Spleen (tissue), 11 donors: ENCODE measurements around the gene RABGEF1. TPM values are rescaled to one million over a fixed set of nuclear protein-coding genes. Genes with fewer than 3 reads are reported as not detected.
"Not testable (repeated sequence)": the region's sequence is repeated elsewhere in the genome, so short reads cannot be mapped to it uniquely, and the experiment has no call there.

ENCODE experiments used
- DNase-seq: peaks from one replicate; pipeline ENCODE4 v3.0.0-alpha.2; 2020
- H3K27ac ChIP-seq, 8 donors: fragments of 200-600 bp; sonication (generic) in 7 of 8; 1 replicate in 4 of 8; 2 replicates in 4 of 8; pipeline versions ENCODE4 v1.5.0 to v1.8.0; 2016 to 2021; ENCODE audit warnings: inconsistent platforms in 4 of 8, mild to moderate bottlenecking in 4 of 8, moderate library complexity in 1 of 8
- H3K27me3 ChIP-seq, 7 donors: fragments of 200-600 bp; sonication (generic) in 6 of 7; replicated peaks in 1 of 7; 1 replicate in 4 of 7; 2 replicates in 3 of 7; pipeline versions ENCODE4 v1.5.0 to v1.8.0; 2016 to 2021; ENCODE audit warnings: inconsistent platforms in 3 of 7, mild to moderate bottlenecking in 1 of 7
- H3K36me3 ChIP-seq, 6 donors: fragments of 200-600 bp; sonication (generic) in 5 of 6; 1 replicate in 4 of 6; 2 replicates in 2 of 6; pipeline versions ENCODE4 v1.5.0 to v1.8.0; 2016 to 2021; ENCODE audit warnings: inconsistent platforms in 2 of 6
- H3K4me1 ChIP-seq, 6 donors: fragments of 200-600 bp; sonication (generic) in 5 of 6; 1 replicate in 3 of 6; 2 replicates in 3 of 6; pipeline versions ENCODE4 v1.5.0 to v1.8.0; 2016 to 2021; ENCODE audit warnings: inconsistent platforms in 3 of 6
- H3K4me3 ChIP-seq, 8 donors: fragments of 200-600 bp; sonication (generic) in 7 of 8; 1 replicate in 4 of 8; 2 replicates in 4 of 8; pipeline versions ENCODE4 v1.5.0 to v1.8.0; 2016 to 2021; ENCODE audit warnings: inconsistent platforms in 4 of 8, mild to moderate bottlenecking in 4 of 8, moderate library complexity in 2 of 8
- H3K9me3 ChIP-seq, 8 donors: fragments of 200-600 bp; sonication (generic) in 7 of 8; 1 replicate in 4 of 8; 2 replicates in 4 of 8; pipeline versions ENCODE4 v1.5.0 to v1.8.0; 2016 to 2021; ENCODE audit warnings: inconsistent platforms in 4 of 8
- CTCF ChIP-seq, 11 experiments: fragments of 200-600 bp in 7 of 11; fragments of 450-650 bp in 4 of 11; sonication (generic) in 4 of 11; IDR thresholded peaks in 8 of 11; conservative IDR thresholded peaks in 3 of 11; 1 replicate in 7 of 11; 2 replicates in 4 of 11; pipeline versions ENCODE4 v1.4.0 to v1.8.0; 2016 to 2021; ENCODE audit warnings: antibody characterized with exemption in 11 of 11, inconsistent platforms in 4 of 11, mild to moderate bottlenecking in 1 of 11
- POLR2A ChIP-seq, 3 donors: fragments of 450-650 bp; IDR thresholded peaks; one replicate each; pipeline ENCODE4 v1.5.1; 2017; ENCODE audit warnings: antibody characterized with exemption in 3 of 3, mild to moderate bottlenecking in 1 of 3
- POLR2AphosphoS5 ChIP-seq, 3 donors: sonication (generic); formaldehyde crosslinking; IDR thresholded peaks; one replicate each; pipeline ENCODE4 v1.5.1; 2017; ENCODE audit warnings: antibody characterized with exemption in 3 of 3
- WGBS, 5 donors: extraction: QIAGEN DNeasy Blood & Tissue Kit in 3 of 5; methylation state at CpG; one replicate each; pipeline versions ENCODE4 v1.1.5 to v1.1.7; 2013 to 2018; 5-methylcytosine and 5-hydroxymethylcytosine counted together
- intact Hi-C: fragments of 100-400 bp; cut with DNase I; formaldehyde crosslinking; loops from one replicate; pipeline ENCODE4 v1.15.0; 2023; ENCODE audit warnings: low total_unique reads
- polyA plus RNA-seq, 3 donors: library from polyadenylated mRNA; stranded (reverse); fragments of 200-250 nt; gene quantifications; one replicate each; pipeline ENCODE4 v1.2.1, GENCODE V29; 2013
- total RNA-seq, 7 donors: library from RNA; depleted of rRNA in 3 of 7; stranded (reverse); fragments of >200 nt in 3 of 7; fragmentation: NEBNext Ultra II Directional in 4 of 7; extraction: Animal tissue kit (Norgen Biotek cat#: 25700) in 4 of 7; gene quantifications; one replicate each; pipeline versions ENCODE4 v1.1.0 to v1.2.1, GENCODE V29; 2016 to 2021
- donor health status: healthy with polysubstance abuse.
- donor health status: DM: no; HTN: no; CAD: no; lungs with moderate emphysema.
- donor health status: DM: no; HTN: no; CAD: no.
- donor health status: Bipolar disorder and iron deficiency.
- donor health status: healthy.
- donor health status: DM: no; HTN: no; CAD: no.
- donor health status: DM: yes; HTN: yes; CAD: no.

RABGEF1 gene
- total and polyA plus RNA-seq, 10 donors = 8.3 to 39.6 (median 27.4) TPM

- Histone ChIP-seq H3K4me3 (no peak overlapping the region), H3K9me3 (no peaks in the 10 kb centered on the region), H3K36me3 (peaks cover 0 to 7% (median 0%) of the 10 kb centered on the region in 6 donors), H3K4me1 (peaks cover 15 to 100% (median 69%) of the 10 kb centered on the region in 6 donors), H3K27ac (no peak overlapping the region), H3K27me3 (no peaks in the 10 kb centered on the region)
- no peak for TF ChIP-seq POLR2AphosphoS5 (IDR thresholded peaks at IDR 0.05)
- TF ChIP-seq CTCF (IDR thresholded peaks at IDR 0.05 in 8 of 11, conservative IDR thresholded peaks at IDR 0.05 in 3 of 11) = no peak
- TF ChIP-seq POLR2A (IDR thresholded peaks at IDR 0.05) = no peak
- 89 to 97% (median 93%) methylated on average over 8 of the region's 8 CpGs for WGBS, 5 donors
- intact Hi-C loops = no loop called here
- no peak for DNase-seq
Observed at GRCh38 chr7:66751945-66752344, 11.4 kb downstream of the RABGEF1 start.

GRCh38 chr7:66754541-66754940 lies 14.0 kb downstream of the RABGEF1 start:
- Histone ChIP-seq H3K27ac (peak overlapping the region in 3 of 8 donors; percentile 22 to 81 (median 70)), H3K27me3 (no peaks in the 10 kb centered on the region), H3K4me3 (no peak overlapping the region), H3K4me1 (peaks cover 14 to 100% (median 60%) of the 10 kb centered on the region in 6 donors), H3K9me3 (no peaks in the 10 kb centered on the region), H3K36me3 (no peaks in the 10 kb centered on the region)
- no peak for DNase-seq
- TF ChIP-seq POLR2A (IDR thresholded peaks at IDR 0.05) (no peak), POLR2AphosphoS5 (IDR thresholded peaks at IDR 0.05) (no peak), CTCF (IDR thresholded peaks at IDR 0.05 in 8 of 11, conservative IDR thresholded peaks at IDR 0.05 in 3 of 11) (no peak)
- 87 to 98% (median 96%) methylated on average over 4 of the region's 4 CpGs for WGBS, 5 donors
- intact Hi-C loops = no loop called here

GRCh38 chr7:66755059-66755458 lies 14.5 kb downstream of the RABGEF1 start:
- Histone ChIP-seq H3K4me1 (peaks cover 14 to 100% (median 58%) of the 10 kb centered on the region in 6 donors), H3K27ac (peak overlapping the region in 3 of 8 donors; percentile 22 to 81 (median 70))
- H3K27me3 ChIP-seq, intact Hi-C loops, H3K9me3 ChIP-seq, DNase-seq, H3K4me3 ChIP-seq, H3K36me3 ChIP-seq: not testable (repeated sequence)
- 94 to 96% (median 95%) methylated on average over 4 of the region's 4 CpGs for WGBS, 5 donors

- peaks cover 14 to 100% (median 47%) of the 10 kb centered on the region in 6 donors for H3K4me1 ChIP-seq
- H3K27ac ChIP-seq = peak overlapping the region in 2 of 8 donors; percentile 81 to 85
- H3K36me3 ChIP-seq, H3K4me3 ChIP-seq, H3K9me3 ChIP-seq, intact Hi-C loops, H3K27me3 ChIP-seq, DNase-seq: not testable (repeated sequence)
- 55 to 85% (median 74%) methylated on average over 2 to 3 of the region's 3 CpGs for WGBS, 5 donors
Observed at GRCh38 chr7:66756227-66756626, 15.7 kb downstream of the RABGEF1 start.

GRCh38 chr7:66756889-66757288 lies 16.4 kb downstream of the RABGEF1 start:
- DNase-seq = no peak
- Histone ChIP-seq H3K9me3 (no peaks in the 10 kb centered on the region), H3K4me3 (no peak overlapping the region), H3K4me1 (peaks cover 14 to 98% (median 42%) of the 10 kb centered on the region in 6 donors), H3K27ac (peak overlapping the region in 2 of 8 donors; percentile 85 to 89), H3K36me3 (peaks cover 0 to 7% (median 0%) of the 10 kb centered on the region in 6 donors), H3K27me3 (no peaks in the 10 kb centered on the region)
- TF ChIP-seq POLR2A (IDR thresholded peaks at IDR 0.05) (no peak), POLR2AphosphoS5 (IDR thresholded peaks at IDR 0.05) (no peak), CTCF (IDR thresholded peaks at IDR 0.05 in 8 of 11, conservative IDR thresholded peaks at IDR 0.05 in 3 of 11) (no peak)
- intact Hi-C loops = no loop called here
